Measurements from ENCODE around the gene TEX54.

The TEX54 gene

GRCh38 chr11:62823677-62824076 is 9.0 kb downstream of the TEX54 start:
- Histone ChIP-seq H3K9me3 (ENCODE audit: control insufficient read depth, insufficient read depth, low read depth, low read length) (no peaks in the 10 kb centered on the region), H3K4me3 (ENCODE audit: low read depth, low read length) (no peak overlapping the region), H3K36me3 (ENCODE audit: control insufficient read depth in 2 of 2, insufficient read depth in 1 of 2, low read length in 2 of 2) (peaks cover 15 to 80% of the 10 kb centered on the region in 2 experiments; a peak in 2 of 3 replicates), H3K4me1 (ENCODE audit: control insufficient read depth, insufficient read depth, low read length) (no peaks in the 10 kb centered on the region), H3K27ac (ENCODE audit: extremely low read depth, low read depth, low read length) (no peak overlapping the region)
- TF ChIP-seq ZNF544 (tag by site-specific recombination; IDR thresholded peaks at IDR 0.05) (no peak), ZNF510 (tag by site-specific recombination; IDR thresholded peaks at IDR 0.05; ENCODE audit: insufficient replicate concordance) (no peak), ZNF830 (tag by site-specific recombination; IDR thresholded peaks at IDR 0.05; ENCODE audit: low read depth) (no peak), GLI2 (tag by site-specific recombination; IDR thresholded peaks at IDR 0.05; ENCODE audit: borderline replicate concordance, low read depth) (no peak), ZNF677 (tag by site-specific recombination; IDR thresholded peaks at IDR 0.05) (no peak)
- ChIA-PET POLR2A (interaction anchor here (0.9 to 1.0 kb wide), 2 partner anchors 22 to 63 kb away, joined by 3 read pairs; no protein-coding TSS in a partner anchor), CTCF (no interaction called here)

GRCh38 chr11:62817129-62817528 is 15.5 kb downstream of the TEX54 start:
- Histone ChIP-seq H3K4me3 (ENCODE audit: low read depth, low read length) (no peak overlapping the region), H3K9me3 (ENCODE audit: control insufficient read depth, insufficient read depth, low read depth, low read length) (no peaks in the 10 kb centered on the region), H3K27ac (ENCODE audit: extremely low read depth, low read depth, low read length) (no peak overlapping the region), H3K4me1 (ENCODE audit: control insufficient read depth, insufficient read depth, low read length) (no peaks in the 10 kb centered on the region), H3K36me3 (ENCODE audit: control insufficient read depth in 2 of 2, insufficient read depth in 1 of 2, low read length in 2 of 2) (peaks cover 25 to 56% of the 10 kb centered on the region in 2 experiments; a peak in 2 of 3 replicates)
- TF ChIP-seq ZNF704 (tag by site-specific recombination; IDR thresholded peaks at IDR 0.05) (no peak), ZBTB8A (tag by site-specific recombination; IDR thresholded peaks at IDR 0.05) (no peak), ZNF768 (tag by site-specific recombination; IDR thresholded peaks at IDR 0.05) (no peak), ZNF26 (tag by site-specific recombination; IDR thresholded peaks at IDR 0.05) (no peak), SP3 (tag by site-specific recombination; IDR thresholded peaks at IDR 0.05) (no peak), KLF16 (tag by site-specific recombination; IDR thresholded peaks at IDR 0.05) (no peak), ZNF202 (tag by site-specific recombination; IDR thresholded peaks at IDR 0.05; ENCODE audit: borderline replicate concordance) (no peak), MYNN (tag by site-specific recombination; IDR thresholded peaks at IDR 0.05; ENCODE audit: borderline replicate concordance) (no peak), ZNF19 (tag by site-specific recombination; IDR thresholded peaks at IDR 0.05; ENCODE audit: low read depth) (no peak), ZXDB (tag by site-specific recombination; IDR thresholded peaks at IDR 0.05) (no peak), ZBTB1 (tag by site-specific recombination; IDR thresholded peaks at IDR 0.05) (no peak), CTCF (tag by site-specific recombination; IDR thresholded peaks at IDR 0.05) (no peak), ZEB2 (tag by site-specific recombination; IDR thresholded peaks at IDR 0.05) (no peak)
- ChIA-PET POLR2A (interaction anchor here (1.2 to 3.2 kb wide), 3 partner anchors 12 to 24 kb away, joined by 4 to 11 read pairs (median 9); partner anchors contain the start of genes NXF1, STX5 and TEX54), CTCF (interaction anchor here (1.0 to 1.8 kb wide), 2 partner anchors 13 to 31 kb away, joined by 5 read pairs; no protein-coding TSS in a partner anchor)

All from HEK293 (cell line).